Measurements from ENCODE around the gene ARHGEF12.

ARHGEF12 gene

DNA sequence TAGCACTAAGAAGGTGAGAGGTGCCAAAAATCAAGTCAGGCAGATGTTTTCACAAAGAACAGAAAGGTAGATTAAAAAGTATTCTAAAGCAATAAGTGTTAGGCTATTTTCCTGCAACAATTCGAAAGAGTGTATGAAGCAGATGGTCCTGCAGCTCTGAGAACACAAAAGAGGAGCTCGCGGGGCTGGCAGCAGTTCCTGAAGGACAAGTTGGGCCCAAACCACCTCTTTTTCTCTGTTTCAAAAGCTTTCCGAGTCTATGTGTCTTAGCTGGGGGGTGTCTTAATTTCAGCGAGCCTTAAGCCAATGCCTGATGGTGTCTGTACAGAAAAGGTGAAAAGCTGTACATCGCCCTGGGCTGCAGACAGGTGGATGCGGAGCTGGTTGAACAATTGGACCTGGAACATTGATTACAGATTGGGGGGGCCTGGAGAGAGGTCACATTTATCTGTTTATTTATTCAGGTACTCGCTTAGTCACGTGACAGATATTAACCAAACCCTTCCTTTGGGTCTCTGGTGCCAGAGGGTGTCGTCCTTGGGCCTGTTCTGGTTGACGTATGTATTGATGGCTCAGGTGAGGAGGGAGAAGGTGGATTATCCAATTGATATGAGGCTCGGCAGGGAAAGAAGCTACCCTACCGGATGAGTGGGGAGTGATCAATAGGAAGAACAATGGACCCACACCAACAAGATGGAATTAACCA lies 200.0 kb downstream of the ARHGEF12 start:
- H3K9ac ChIP-seq (ENCODE audit: low read length): no peak overlapping the region
- no peaks in the 10 kb centered on the region for H3K36me3 ChIP-seq (ENCODE audit: control insufficient read depth, insufficient read depth, low read length)
- H3K9me3 ChIP-seq (ENCODE audit: control insufficient read depth, low read length): no peaks in the 10 kb centered on the region
- no peaks in the 10 kb centered on the region for H3K27me3 ChIP-seq (ENCODE audit: control insufficient read depth, insufficient read depth, low read length)
- no peaks in the 10 kb centered on the region for H3K4me1 ChIP-seq (ENCODE audit: control insufficient read depth, insufficient read depth, low read length)
- H3K4me3 ChIP-seq (ENCODE audit: low read length): no peak overlapping the region

DNA sequence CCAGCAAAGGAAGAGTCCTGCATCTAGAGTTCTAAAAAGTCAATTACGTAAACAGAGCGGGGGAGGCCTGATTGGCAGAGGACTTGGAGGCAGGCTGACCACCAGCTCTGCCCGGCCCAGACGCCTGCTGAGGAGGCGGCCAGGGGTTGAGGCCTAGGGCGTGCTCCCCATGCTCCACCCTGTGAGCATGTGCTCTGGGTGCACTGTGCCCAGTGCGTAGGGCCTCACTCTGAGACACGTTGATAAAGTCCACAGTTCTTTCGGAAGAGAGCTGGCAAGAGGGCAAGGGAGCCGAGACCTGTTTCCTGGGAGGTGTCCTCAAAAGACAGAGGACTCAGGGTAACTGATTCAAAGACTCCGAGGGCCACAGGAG lies 200.6 kb downstream of the ARHGEF12 start:
- no peaks in the 10 kb centered on the region for H3K4me1 ChIP-seq (ENCODE audit: control insufficient read depth, insufficient read depth, low read length)
- no peak overlapping the region for H3K9ac ChIP-seq (ENCODE audit: low read length)
- H3K9me3 ChIP-seq (ENCODE audit: control insufficient read depth, low read length): no peaks in the 10 kb centered on the region
- H3K36me3 ChIP-seq (ENCODE audit: control insufficient read depth, insufficient read depth, low read length): no peaks in the 10 kb centered on the region
- no peak overlapping the region for H3K4me3 ChIP-seq (ENCODE audit: low read length)
- no peaks in the 10 kb centered on the region for H3K27me3 ChIP-seq (ENCODE audit: control insufficient read depth, insufficient read depth, low read length)

DNA sequence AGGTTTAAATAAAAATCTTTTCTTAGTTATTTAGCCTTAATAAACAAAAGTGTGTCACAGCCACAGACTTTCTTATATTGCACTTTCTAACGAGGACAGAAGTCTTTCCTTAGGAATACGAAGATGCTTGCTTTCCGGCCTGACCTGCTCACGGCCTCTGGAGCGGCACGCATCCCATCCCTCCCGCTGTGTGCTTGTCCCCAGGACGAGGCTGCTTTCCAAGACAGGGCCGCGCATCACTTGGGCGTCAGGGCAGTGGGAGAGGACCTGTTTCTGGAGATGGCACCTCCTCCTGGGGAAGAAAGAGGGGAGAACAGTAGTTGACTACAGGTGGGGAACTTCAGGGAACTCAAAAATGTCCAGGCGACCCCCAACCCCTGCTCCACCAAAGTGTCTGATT lies 201.8 kb downstream of the ARHGEF12 start:
- Histone ChIP-seq H3K4me1 (ENCODE audit: control insufficient read depth, insufficient read depth, low read length) (no peaks in the 10 kb centered on the region), H3K36me3 (ENCODE audit: control insufficient read depth, insufficient read depth, low read length) (no peaks in the 10 kb centered on the region), H3K9ac (ENCODE audit: low read length) (no peak overlapping the region), H3K4me3 (ENCODE audit: low read length) (no peak overlapping the region), H3K27me3 (ENCODE audit: control insufficient read depth, insufficient read depth, low read length) (no peaks in the 10 kb centered on the region), H3K9me3 (ENCODE audit: control insufficient read depth, low read length) (no peaks in the 10 kb centered on the region)

DNA sequence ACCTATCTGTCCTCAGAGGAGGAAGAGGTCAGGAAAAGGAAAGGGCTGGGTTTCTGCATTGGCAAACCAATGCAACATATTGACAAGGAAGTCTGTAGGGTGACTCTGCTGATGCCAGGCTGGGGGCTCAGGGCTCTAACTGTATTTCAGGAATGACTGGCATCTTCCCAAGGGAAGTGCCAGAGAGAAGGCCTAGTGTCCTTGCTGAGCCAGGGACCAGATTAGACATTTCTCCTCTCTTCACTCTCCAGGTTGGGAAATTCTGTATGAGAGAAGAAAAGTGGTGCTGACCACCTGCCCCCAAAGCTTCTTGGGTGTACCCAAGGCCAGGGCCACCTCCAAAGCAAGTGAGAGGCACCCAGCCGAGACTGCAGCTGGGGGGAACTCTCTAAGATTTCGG lies 202.5 kb downstream of the ARHGEF12 start:
- no peaks in the 10 kb centered on the region for H3K9me3 ChIP-seq (ENCODE audit: control insufficient read depth, low read length)
- no peaks in the 10 kb centered on the region for H3K4me1 ChIP-seq (ENCODE audit: control insufficient read depth, insufficient read depth, low read length)
- no peaks in the 10 kb centered on the region for H3K27me3 ChIP-seq (ENCODE audit: control insufficient read depth, insufficient read depth, low read length)
- H3K9ac ChIP-seq (ENCODE audit: low read length): no peak overlapping the region
- H3K36me3 ChIP-seq (ENCODE audit: control insufficient read depth, insufficient read depth, low read length): no peaks in the 10 kb centered on the region
- no peak overlapping the region for H3K4me3 ChIP-seq (ENCODE audit: low read length)

Measured in mucosa of stomach (tissue), 1 donor.